RWPE1 (cell line): ENCODE data around the gene SORL1.

Experiments used
- CTCF ChIA-PET: fragments of 350-600 bp; sonication (Branson Sonifier 250); formaldehyde crosslinking; extraction: SDS; loops from one replicate; lab custom pipeline; 2021; lab: Yijun Ruan, JAX
- POLR2A ChIA-PET: fragments of 400-600 bp; formaldehyde crosslinking; extraction: SDS; loops from one replicate; lab custom pipeline; 2020; ENCODE audit warnings: antibody characterized with exemption; ENCODE audit not compliant: low non-redundant PET; lab: Yijun Ruan, JAX
- DNase-seq: peaks from one replicate; pipeline ENCODE4 v3.0.0; 2012; ENCODE audit warnings: low spot score
- H3K27ac ChIP-seq: fragments of 450-650 bp; 2 replicates; pipeline ENCODE4 v1.5.1; 2017
- CTCF ChIP-seq: fragments of 450-650 bp; conservative IDR thresholded peaks from 2 replicates; pipeline ENCODE4 v1.5.1; 2017; ENCODE audit warnings: low read depth, mild to moderate bottlenecking

SORL1 gene

GRCh38 chr11:121463689-121464335, 11.7 kb downstream of the SORL1 start:
- DNase-seq: no peak
- no peak for TF ChIP-seq CTCF
- ChIA-PET CTCF (no interaction called here), POLR2A (no interaction called here)
- H3K27ac ChIP-seq: peak overlapping the region; percentile 87

- no peak for TF ChIP-seq CTCF
- H3K27ac ChIP-seq: peak overlapping the region; percentile 87
- ChIA-PET POLR2A (no interaction called here), CTCF (interaction anchor here (0.6 to 1.2 kb wide), 2 partner anchors 12 to 1021 kb away, joined by 4 to 7 read pairs; partner anchors contain the start of genes SORL1 and SORL1-AS1)
- peak; percentile 84 for DNase-seq
Observed at GRCh38 chr11:121464352-121464946, 12.3 kb downstream of the SORL1 start.

GRCh38 chr11:121465709-121466062, 13.6 kb downstream of the SORL1 start:
- POLR2A ChIA-PET: no interaction called here
- peak overlapping the region; percentile 97 for H3K27ac ChIP-seq
- TF ChIP-seq CTCF: no peak
- DNase-seq: no peak
- CTCF ChIA-PET: no interaction called here

- peak; percentile 98 for DNase-seq
- TF ChIP-seq CTCF: no peak
- peak overlapping the region; percentile 97 for H3K27ac ChIP-seq
- ChIA-PET CTCF (interaction anchor here (0.8 to 1.1 kb wide), 2 partner anchors 14 to 23 kb away, joined by 3 to 4 read pairs; partner anchors contain the start of gene SORL1-AS1), POLR2A (interaction anchor here (0.8 kb wide), 1 partner anchor 15 kb away, joined by 3 read pairs; no protein-coding TSS in a partner anchor)
Observed at GRCh38 chr11:121466063-121466794, 14.1 kb downstream of the SORL1 start.

- peak overlapping the region; percentile 97 for H3K27ac ChIP-seq
- ChIA-PET POLR2A (no interaction called here), CTCF (interaction anchor here (0.6 to 0.7 kb wide), 2 partner anchors 9 to 124 kb away, joined by 3 read pairs; no protein-coding TSS in a partner anchor)
- no peak for DNase-seq
- no peak for TF ChIP-seq CTCF
Observed at GRCh38 chr11:121467471-121467870, 15.4 kb downstream of the SORL1 start.

- peak overlapping the region; percentile 97 for H3K27ac ChIP-seq
- DNase-seq: no peak
- POLR2A ChIA-PET: no interaction called here
- CTCF ChIA-PET: interaction anchor here (0.6 kb wide), 2 partner anchors 22 to 123 kb away, joined by 3 read pairs; no protein-coding TSS in a partner anchor
- no peak for TF ChIP-seq CTCF
Observed at GRCh38 chr11:121467965-121468364, 15.9 kb downstream of the SORL1 start.
